Measurements from ENCODE around the gene OR4C3.
"Not testable (repeated sequence)": the region's sequence is repeated elsewhere in the genome, so short reads cannot be mapped to it uniquely, and the experiment has no call there.

The OR4C3 gene

GRCh38 chr11:48324620-48325019 lies at the start of gene OR4C3:
Gene OR4C3, plus strand, starts transcription at chr11:48324920. Its CDS starts 102 bp downstream, at chr11:48325022.
- not testable (repeated sequence) for DNase-seq (ENCODE audit: extremely low spot score, insufficient read length, low read depth); FAIRE-seq

GRCh38 chr11:48305923-48306322 lies 18.8 kb upstream of the OR4C3 start, which contains the start of gene OR4S1:
Gene OR4S1, plus strand, starts transcription at chr11:48306223. Its CDS starts 0 bp downstream, at chr11:48306223.
- DNase-seq (ENCODE audit: extremely low spot score, insufficient read length, low read depth) (no peak), FAIRE-seq (no peak)

GRCh38 chr11:48307760-48308386 lies 16.8 kb upstream of the OR4C3 start:
- peak; percentile 81 for FAIRE-seq
- peak; percentile 3 for DNase-seq (ENCODE audit: extremely low spot score, insufficient read length, low read depth)

- DNase-seq (ENCODE audit: extremely low spot score, insufficient read length, low read depth); FAIRE-seq: not testable (repeated sequence)
Observed at GRCh38 chr11:48313590-48313989, 11.1 kb upstream of the OR4C3 start.

- not testable (repeated sequence) for FAIRE-seq
Observed at GRCh38 chr11:48319813-48320212, 4.9 kb upstream of the OR4C3 start.

GRCh38 chr11:48341466-48341865 lies 16.7 kb downstream of the OR4C3 start:
- no peak for DNase-seq (ENCODE audit: extremely low spot score, insufficient read length, low read depth)
- no peak for FAIRE-seq

More at GRCh38 chr11:48319813-48320212, 4.9 kb upstream of the OR4C3 start:
- not testable (repeated sequence) for DNase-seq (ENCODE audit: extremely low spot score, insufficient read length, low read depth)

GRCh38 chr11:48342505-48342904 lies 17.8 kb downstream of the OR4C3 start:
- not testable (repeated sequence) for DNase-seq (ENCODE audit: extremely low spot score, insufficient read length, low read depth); FAIRE-seq

GRCh38 chr11:48346286-48346685 lies 21.6 kb downstream of the OR4C3 start:
- not testable (repeated sequence) for DNase-seq (ENCODE audit: extremely low spot score, insufficient read length, low read depth); FAIRE-seq

- no peak for DNase-seq (ENCODE audit: extremely low spot score, insufficient read length, low read depth)
- FAIRE-seq, result no peak
Observed at GRCh38 chr11:48354013-48354412, 29.3 kb downstream of the OR4C3 start.

GRCh38 chr11:48354677-48355076 lies 30.0 kb downstream of the OR4C3 start:
- DNase-seq (ENCODE audit: extremely low spot score, insufficient read length, low read depth) (no peak), FAIRE-seq (no peak)

GRCh38 chr11:48361289-48361688 lies 36.6 kb downstream of the OR4C3 start:
- not testable (repeated sequence) for DNase-seq (ENCODE audit: extremely low spot score, insufficient read length, low read depth); FAIRE-seq

GRCh38 chr11:48366365-48366764 lies 41.6 kb downstream of the OR4C3 start, which contains the start of gene OR4C5:
Gene OR4C5, minus strand, starts transcription at chr11:48366465. Its CDS starts 0 bp downstream, at chr11:48366465.
- FAIRE-seq, result no peak
- DNase-seq (ENCODE audit: extremely low spot score, insufficient read length, low read depth), result no peak
